ENCODE results near the gene ETNK1. TPM values are rescaled to one million over a fixed set of nuclear protein-coding genes. Genes with fewer than 3 reads are reported as not detected.

ETNK1 gene
- total RNA-seq, 2 experiments from 2014 or later: 23.7 to 88.1 TPM

GRCh38 chr12:22635812-22636211 lies 10.8 kb downstream of the ETNK1 start:
- Histone ChIP-seq H4K20me1 (ENCODE audit: insufficient read depth, low read length) (peaks cover 11% of the 10 kb centered on the region; the same call in 1 of the 2 replicates), H3K27ac (ENCODE audit: low read depth, low read length, poor library complexity, severe bottlenecking) (no peak overlapping the region), H3K36me3 (ENCODE audit: insufficient read depth, low read length) (peaks cover 35% of the 10 kb centered on the region), H3K4me3 (ENCODE audit: low read depth, low read length, poor library complexity, severe bottlenecking) (no peak overlapping the region), H3K79me2 (ENCODE audit: insufficient read depth, low read depth, low read length) (peaks cover 76% of the 10 kb centered on the region), H3K9me2 (ENCODE audit: insufficient read depth, low read length) (no peaks in the 10 kb centered on the region), H3K4me2 (ENCODE audit: low read length) (no peak overlapping the region), H2AFZ (ENCODE audit: low read length) (no peak overlapping the region), H3K4me1 (ENCODE audit: insufficient read depth, low read length, poor library complexity, severe bottlenecking) (no peaks in the 10 kb centered on the region), H3K9me3 (ENCODE audit: low read length) (no peaks in the 10 kb centered on the region)
- DNase-seq (ENCODE audit: low spot score): no peak
- BruUV-seq (replicated peaks): no TSS peak
- intact Hi-C loops (cut with micrococcal nuclease; ENCODE audit: unreplicated experiment): no loop called here
- CTCF ChIA-PET (ENCODE audit: unreplicated experiment): no interaction called here
- POLR2A ChIA-PET: interaction anchor here (1.1 to 1.4 kb wide), 2 partner anchors 9 to 33 kb away, joined by 4 read pairs; no protein-coding TSS in a partner anchor
- TF ChIP-seq EZH2phosphoT487 (IDR thresholded peaks at IDR 0.05; ENCODE audit: borderline replicate concordance, low read depth, low read length) (no peak), CTCF (conservative IDR thresholded peaks at IDR 0.05; ENCODE audit: low read length) (no peak)

GRCh38 chr12:22640851-22641250 lies 15.9 kb downstream of the ETNK1 start:
- Histone ChIP-seq H3K79me2 (ENCODE audit: insufficient read depth, low read depth, low read length) (peaks cover 52% of the 10 kb centered on the region), H3K4me3 (ENCODE audit: low read depth, low read length, poor library complexity, severe bottlenecking) (no peak overlapping the region), H3K4me1 (ENCODE audit: insufficient read depth, low read length, poor library complexity, severe bottlenecking) (no peaks in the 10 kb centered on the region), H3K9me2 (ENCODE audit: insufficient read depth, low read length) (no peaks in the 10 kb centered on the region), H2AFZ (ENCODE audit: low read length) (no peak overlapping the region), H4K20me1 (ENCODE audit: insufficient read depth, low read length) (no peaks in the 10 kb centered on the region), H3K9me3 (ENCODE audit: low read length) (no peaks in the 10 kb centered on the region), H3K27ac (ENCODE audit: low read depth, low read length, poor library complexity, severe bottlenecking) (no peak overlapping the region), H3K36me3 (ENCODE audit: insufficient read depth, low read length) (peaks cover 20% of the 10 kb centered on the region; the same call in 1 of the 2 replicates), H3K4me2 (ENCODE audit: low read length) (no peak overlapping the region)
- intact Hi-C loops (cut with micrococcal nuclease; ENCODE audit: unreplicated experiment): no loop called here
- no peak for DNase-seq (ENCODE audit: low spot score)
- BruUV-seq (replicated peaks): no TSS peak
- ChIA-PET CTCF (ENCODE audit: unreplicated experiment) (no interaction called here), POLR2A (interaction anchor here (0.6 to 1.4 kb wide), 11 partner anchors 8 to 117 kb away, joined by 3 to 10 read pairs (median 4); no protein-coding TSS in a partner anchor)
- TF ChIP-seq CTCF (conservative IDR thresholded peaks at IDR 0.05; ENCODE audit: low read length): no peak
- TF ChIP-seq EZH2phosphoT487 (IDR thresholded peaks at IDR 0.05; ENCODE audit: borderline replicate concordance, low read depth, low read length): no peak

GRCh38 chr12:22641353-22642053 lies 16.5 kb downstream of the ETNK1 start:
- H3K79me2 ChIP-seq (ENCODE audit: insufficient read depth, low read depth, low read length): peaks cover 45% of the 10 kb centered on the region; the same call in 1 of the 2 replicates
- no peaks in the 10 kb centered on the region for H4K20me1 ChIP-seq (ENCODE audit: insufficient read depth, low read length)
- TF ChIP-seq CTCF (conservative IDR thresholded peaks at IDR 0.05; ENCODE audit: low read length): no peak
- no peak for TF ChIP-seq EZH2phosphoT487 (IDR thresholded peaks at IDR 0.05; ENCODE audit: borderline replicate concordance, low read depth, low read length)
- POLR2A ChIA-PET: interaction anchor here (0.5 to 1.4 kb wide), 5 partner anchors 12 to 629 kb away, joined by 3 to 10 read pairs (median 5); no protein-coding TSS in a partner anchor
- BruUV-seq (replicated peaks): no TSS peak
- DNase-seq (ENCODE audit: low spot score): no peak
- H3K4me3 ChIP-seq (ENCODE audit: low read depth, low read length, poor library complexity, severe bottlenecking): no peak overlapping the region
- intact Hi-C loops (cut with micrococcal nuclease; ENCODE audit: unreplicated experiment): no loop called here
- peaks cover 22% of the 10 kb centered on the region; the same call in 1 of the 2 replicates for H3K36me3 ChIP-seq (ENCODE audit: insufficient read depth, low read length)
- no peaks in the 10 kb centered on the region for H3K4me1 ChIP-seq (ENCODE audit: insufficient read depth, low read length, poor library complexity, severe bottlenecking)
- CTCF ChIA-PET (ENCODE audit: unreplicated experiment): no interaction called here
- no peak overlapping the region for H2AFZ ChIP-seq (ENCODE audit: low read length)
- H3K9me3 ChIP-seq (ENCODE audit: low read length): no peaks in the 10 kb centered on the region
- H3K4me2 ChIP-seq (ENCODE audit: low read length): no peak overlapping the region
- no peaks in the 10 kb centered on the region for H3K9me2 ChIP-seq (ENCODE audit: insufficient read depth, low read length)
- no peak overlapping the region for H3K27ac ChIP-seq (ENCODE audit: low read depth, low read length, poor library complexity, severe bottlenecking)

All from OCI-LY7 (cell line).